ENCODE results near the gene ERCC3. TPM values are rescaled to one million over a fixed set of nuclear protein-coding genes. Genes with fewer than 3 reads are reported as not detected.
"Not testable (repeated sequence)": the region's sequence is repeated elsewhere in the genome, so short reads cannot be mapped to it uniquely, and the experiment has no call there.

ERCC3 gene
- total RNA-seq, 1 donor from 2014 or later: 58.8 TPM

DNA sequence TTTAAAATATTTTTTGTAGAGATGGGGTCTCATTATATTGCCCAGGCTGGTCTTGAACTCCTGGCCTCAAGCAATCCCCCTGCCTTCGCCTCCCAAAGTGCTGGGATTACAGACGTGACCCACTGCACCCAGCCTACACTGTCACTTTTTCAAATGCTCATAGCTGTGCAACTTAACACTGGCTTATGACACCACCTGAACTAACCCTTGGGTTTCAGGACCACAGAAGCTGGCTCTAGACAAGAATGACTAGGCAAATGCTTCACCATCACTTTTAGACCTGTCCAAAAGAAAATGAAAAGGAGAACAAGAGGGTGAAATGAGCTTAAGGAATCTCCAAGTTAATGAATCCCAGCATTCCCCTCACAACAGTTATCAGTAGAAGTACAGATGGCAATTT, 13.3 kb downstream of the ERCC3 start:
- intact Hi-C loops (cut with micrococcal nuclease): no loop called here

DNA sequence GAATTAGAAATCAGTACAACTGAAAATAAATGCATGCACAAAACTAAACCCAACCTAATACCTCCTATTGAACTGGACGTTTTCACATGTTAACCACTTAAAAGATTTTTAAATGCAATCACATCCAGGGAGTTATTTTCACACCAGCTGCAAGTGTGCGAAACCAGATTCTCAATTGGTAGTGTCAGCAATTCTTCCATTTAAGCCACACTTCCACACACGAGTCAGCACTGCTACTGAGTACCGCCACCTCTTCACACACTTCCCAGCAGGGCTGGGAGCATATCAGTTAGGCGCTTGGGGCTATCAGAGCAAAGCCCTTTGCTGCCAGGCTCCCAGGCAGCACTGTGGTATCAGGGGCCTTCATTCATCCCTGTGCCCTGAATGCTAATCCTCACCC, 14.2 kb downstream of the ERCC3 start:
- intact Hi-C loops (cut with micrococcal nuclease): no loop called here

DNA sequence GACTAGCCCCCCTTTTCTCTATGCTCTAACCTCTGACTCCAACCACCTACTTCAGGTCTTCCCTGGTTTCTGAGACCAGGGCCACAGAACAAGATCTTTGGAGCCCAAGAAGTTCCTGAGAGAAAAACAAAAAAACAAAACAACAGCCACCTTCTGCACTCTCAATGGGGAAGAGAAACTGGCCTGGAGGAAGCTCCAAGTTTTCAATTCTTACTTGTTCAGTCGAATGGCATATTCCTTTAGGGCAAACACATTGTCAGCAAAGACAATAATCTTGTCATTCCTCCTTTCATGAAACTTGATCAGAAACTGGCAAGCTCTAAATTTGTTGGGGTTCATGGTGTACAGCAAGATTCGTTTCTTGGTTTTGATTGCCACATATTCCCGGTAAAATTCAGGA, 15.0 kb downstream of the ERCC3 start:
- intact Hi-C loops (cut with micrococcal nuclease): no loop called here

DNA sequence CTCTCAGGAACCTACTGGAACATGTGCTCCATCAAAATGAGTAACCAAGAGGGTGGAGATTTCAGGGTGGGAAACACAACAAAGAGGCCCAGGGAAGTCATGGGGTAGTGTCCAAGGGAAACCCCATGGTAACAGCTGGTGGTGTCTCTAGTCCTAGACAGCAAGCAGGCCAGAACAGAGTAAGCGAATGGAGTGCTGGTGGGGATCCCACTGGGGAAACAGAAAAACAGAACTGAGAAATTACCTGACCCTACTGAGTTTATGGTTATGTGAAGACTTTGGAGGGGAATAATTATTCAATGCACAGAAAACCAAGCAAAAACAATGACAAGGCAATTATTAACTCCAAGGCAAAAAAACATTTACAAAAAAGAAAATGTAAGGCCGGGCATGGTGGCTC, 16.9 kb downstream of the ERCC3 start:
- intact Hi-C loops (cut with micrococcal nuclease): no loop called here

DNA sequence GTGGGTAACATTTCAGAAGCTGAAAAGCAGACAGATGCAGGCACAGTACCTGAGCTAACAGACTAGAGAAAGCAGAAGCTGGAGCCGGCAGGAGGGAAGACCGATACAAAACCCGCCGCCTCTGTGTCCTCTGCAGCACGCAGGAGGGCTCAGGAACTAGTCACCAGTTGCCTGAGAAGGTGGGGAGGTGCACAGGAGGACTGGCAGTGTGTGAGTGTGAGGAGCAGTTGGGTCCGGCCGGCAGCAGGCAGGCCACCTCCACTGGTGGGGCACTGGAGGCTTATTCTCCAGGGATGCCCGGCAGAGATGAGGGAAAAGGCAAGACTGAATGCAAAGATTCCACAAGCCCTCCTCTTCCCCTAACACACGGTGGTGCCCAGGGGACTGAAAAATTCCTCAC, 18.2 kb downstream of the ERCC3 start:
- intact Hi-C loops (cut with micrococcal nuclease): no loop called here

DNA sequence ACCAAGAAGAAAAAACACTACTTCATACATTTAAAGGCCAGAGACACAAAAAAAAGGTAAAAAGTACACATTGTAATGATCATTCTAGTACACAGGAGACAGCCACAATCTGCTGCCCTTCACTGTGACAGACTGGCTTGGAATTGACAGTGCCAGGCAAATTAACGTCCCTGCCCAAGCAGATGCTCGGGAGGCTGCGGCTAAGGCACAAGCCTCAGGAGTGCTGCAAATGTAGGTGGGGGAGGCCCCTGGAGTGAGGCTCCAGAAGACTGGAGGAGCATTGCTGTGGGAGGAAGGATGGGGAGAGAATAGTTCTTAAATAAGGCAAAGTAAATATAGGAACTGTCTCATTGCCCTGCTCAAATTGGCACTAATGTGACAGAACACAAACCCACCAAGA, 18.6 kb downstream of the ERCC3 start:
- intact Hi-C loops (cut with micrococcal nuclease): no loop called here

DNA sequence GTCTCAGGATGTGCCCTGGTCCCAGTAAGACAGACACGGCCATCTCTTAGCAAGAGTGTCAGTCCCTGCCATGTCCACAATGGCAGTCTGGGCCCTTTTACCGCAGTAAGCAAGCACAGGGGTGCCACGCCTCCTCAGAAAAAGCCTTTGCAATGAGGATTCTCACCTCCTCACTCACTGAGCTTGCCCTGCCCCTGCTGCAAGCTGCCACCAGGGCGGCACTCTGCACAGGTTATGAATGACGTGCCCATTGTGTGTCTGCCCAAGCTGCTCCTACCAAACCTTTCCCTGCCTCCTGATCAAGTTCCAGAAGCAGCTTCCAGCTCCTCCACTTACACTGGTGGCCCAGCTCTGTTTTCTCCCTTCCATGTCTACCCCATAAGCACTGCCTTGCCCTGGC, 23.3 kb downstream of the ERCC3 start:
- intact Hi-C loops (cut with micrococcal nuclease): no loop called here

DNA sequence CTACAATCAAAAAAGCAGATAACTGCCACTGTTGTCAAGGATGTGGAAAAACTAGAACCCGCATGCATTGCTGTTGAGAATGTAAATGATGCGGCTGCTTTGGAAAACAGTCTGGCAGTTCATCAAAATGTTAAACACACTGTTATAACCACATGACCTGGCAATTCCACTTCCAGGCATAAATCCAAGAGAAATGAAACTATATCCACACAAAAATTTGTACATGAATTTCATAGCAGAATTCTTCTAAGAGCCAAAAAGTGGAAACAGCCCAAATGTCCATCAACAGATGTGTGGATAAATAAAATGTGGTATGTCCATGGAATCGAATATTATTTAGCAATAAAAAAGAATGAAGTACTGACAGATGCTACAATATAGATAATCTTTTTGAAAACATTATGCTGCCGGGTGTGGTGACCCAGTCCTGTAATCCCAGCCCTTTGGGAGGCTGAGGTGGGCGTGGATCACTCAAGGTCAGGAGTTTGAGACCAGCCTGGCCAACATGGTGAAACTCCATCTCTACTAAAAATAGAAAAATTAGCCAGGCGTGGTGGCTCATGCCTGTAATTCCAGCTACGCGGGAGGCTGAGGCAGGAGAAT, 32.0 kb downstream of the ERCC3 start:
- intact Hi-C loops (cut with micrococcal nuclease): no loop called here

DNA sequence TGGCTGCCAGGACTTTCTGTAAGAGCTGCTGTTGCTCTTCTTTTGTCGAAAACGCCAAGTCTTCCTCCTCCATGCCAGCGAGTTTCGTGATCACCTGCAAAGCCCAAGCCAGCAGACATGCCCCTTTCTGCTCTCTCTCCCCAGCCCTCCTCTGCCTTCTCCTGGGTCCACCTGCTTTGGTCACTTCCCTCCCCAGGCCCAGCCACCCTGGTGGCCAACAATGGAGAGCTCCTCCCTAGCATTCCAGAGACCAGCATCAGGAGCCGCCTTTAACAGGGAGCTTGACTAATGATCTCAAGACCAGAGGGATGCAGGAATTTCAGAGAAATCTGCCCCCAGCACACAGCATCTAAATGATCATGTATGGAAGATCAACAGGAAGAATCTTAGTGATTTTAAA, 34.6 kb downstream of the ERCC3 start:
- intact Hi-C loops (cut with micrococcal nuclease): no loop called here

DNA sequence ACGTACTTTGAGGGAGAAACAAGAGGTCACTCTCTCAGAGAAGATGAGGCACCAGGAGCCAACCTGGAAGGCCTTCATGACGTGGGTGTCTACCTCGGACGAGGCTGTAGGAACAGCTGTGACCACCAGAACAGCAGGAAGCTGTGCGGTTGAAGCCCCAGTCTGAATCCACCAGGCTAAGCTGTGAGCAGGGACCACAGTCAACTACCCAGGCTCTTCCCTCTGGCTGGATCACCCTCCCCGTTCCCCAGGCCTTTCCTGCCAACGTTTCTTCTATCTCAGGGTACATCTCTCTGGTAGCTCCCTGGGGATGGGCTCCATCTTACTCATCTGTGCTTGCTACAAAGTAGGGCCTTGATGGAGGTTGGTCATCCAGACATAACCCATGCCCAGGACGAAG, 37.1 kb downstream of the ERCC3 start:
- intact Hi-C loops (cut with micrococcal nuclease): no loop called here

DNA sequence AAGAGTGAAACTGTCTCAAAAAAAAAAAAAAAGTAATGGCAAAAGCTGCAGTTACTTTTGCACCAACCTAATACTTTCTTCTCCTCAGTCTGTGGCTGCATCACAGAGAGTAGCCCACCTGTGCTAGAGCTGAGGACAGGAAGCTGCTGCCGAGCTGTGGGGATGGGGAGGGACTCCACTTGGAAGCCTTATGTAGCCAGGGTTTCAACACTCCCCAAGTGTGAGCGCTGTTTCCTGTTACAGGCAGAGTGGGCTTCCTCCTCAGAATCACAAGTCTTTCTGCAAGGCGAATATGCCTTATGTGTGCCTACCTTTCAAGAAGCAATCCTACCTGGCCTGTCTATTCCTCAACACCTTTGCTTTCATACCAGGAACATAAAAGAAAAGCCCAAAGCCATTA, 37.6 kb downstream of the ERCC3 start:
- intact Hi-C loops (cut with micrococcal nuclease): no loop called here

DNA sequence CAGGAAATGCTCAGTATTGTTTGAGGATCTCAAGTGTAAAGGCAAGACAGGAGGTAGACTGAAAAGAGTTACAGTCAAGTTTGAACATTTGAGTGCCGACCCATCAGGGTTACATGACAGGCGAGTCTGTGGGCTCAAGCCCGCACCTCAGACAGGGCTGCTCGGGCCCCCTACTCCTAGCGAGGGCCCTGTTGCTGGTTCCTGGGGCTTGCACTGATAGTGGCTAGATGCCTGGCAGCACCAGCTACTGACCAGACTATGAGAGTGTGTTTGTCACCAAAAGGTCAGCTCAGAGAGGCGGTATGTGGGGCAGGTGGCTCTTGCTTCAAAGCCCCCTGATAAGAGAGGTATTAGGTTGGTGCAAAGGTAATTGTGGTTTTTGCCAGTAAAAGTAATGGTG, 38.2 kb downstream of the ERCC3 start:
- intact Hi-C loops (cut with micrococcal nuclease): no loop called here

DNA sequence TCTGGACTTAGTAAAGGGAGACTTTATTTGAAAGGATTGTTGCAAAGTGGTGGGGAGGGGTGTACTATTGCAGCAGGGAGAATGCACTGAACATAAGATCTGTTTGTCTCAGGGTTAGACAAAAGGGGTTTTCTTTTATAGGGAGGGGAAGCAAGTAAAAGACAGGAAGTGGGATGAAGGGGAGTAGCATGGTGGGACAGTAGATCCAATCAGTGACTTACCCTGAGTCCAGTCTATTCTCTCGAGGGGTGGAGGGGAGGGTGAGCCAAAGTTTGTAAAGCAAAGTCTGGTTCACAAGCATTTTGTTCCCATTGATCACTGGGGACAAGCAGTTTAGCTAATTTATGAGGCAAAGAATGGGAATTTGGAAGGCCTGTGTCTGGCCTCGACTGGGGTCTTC, 38.8 kb downstream of the ERCC3 start:
- intact Hi-C loops (cut with micrococcal nuclease): no loop called here

DNA sequence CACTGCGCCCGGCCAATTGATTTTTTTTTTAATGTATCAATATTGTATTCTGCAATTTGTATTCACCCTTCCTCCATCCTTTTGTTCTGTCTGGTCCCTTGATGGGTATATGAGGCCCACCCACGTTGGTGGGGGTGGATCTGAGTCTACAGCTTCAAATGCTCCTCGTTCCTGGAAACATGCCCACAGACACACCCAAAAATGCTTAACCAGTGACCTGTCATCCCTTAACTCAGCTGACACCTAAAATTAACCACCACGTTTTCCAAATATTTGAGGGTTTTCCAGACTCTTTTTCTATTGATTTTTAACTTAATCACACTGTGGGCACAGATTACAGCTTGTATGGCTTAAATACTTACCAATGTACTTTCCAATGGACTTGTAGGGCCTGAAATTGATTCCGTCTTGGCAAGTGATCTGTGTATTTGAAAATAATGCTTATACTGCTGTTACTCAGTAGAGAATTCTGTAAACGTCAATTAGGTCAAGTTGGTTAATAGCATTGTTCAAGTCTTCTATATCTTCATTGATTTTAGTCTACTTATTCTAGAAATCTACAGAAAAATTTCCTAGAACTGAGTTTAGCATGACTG, 39.5 kb downstream of the ERCC3 start:
- intact Hi-C loops (cut with micrococcal nuclease): no loop called here

DNA sequence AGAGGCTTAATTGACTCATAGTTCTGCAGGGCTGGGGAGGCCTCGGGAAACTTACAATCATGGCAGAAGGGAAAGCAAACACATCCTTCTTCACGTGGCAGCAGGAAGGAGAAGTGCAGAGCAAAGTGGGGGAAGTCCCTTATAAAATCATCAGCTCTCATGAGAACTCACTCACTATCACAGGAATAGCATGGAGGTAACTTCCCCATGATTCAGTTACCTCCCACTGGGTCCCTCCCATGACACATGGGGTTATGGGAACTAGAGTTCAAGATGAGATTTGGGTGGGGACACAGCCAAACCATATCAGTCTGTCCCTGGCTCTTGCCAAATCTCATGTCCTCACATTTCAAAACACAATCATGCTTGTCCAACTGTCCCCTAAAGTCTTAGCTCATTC, 52.8 kb downstream of the ERCC3 start:
- intact Hi-C loops (cut with micrococcal nuclease): not testable (repeated sequence)

DNA sequence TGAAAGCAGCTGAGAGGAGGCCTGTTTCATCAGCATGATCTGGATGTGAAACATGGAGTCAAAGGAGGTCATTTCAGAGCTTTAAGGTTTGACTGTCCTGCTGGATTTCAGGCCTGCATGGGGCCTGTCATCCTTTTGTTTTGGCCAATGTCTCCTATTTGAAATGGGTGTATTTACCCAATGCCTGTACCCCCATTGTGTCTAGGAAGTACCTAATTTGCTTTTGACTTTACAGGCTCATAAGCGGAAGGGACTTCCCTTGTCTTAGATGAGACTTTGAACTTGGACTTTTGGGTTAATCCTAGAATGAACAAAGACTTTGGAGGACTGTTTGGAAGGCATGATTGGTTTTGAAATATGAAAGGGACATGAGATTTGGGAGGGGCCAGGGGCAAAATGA, 54.5 kb downstream of the ERCC3 start:
- intact Hi-C loops (cut with micrococcal nuclease): no loop called here

DNA sequence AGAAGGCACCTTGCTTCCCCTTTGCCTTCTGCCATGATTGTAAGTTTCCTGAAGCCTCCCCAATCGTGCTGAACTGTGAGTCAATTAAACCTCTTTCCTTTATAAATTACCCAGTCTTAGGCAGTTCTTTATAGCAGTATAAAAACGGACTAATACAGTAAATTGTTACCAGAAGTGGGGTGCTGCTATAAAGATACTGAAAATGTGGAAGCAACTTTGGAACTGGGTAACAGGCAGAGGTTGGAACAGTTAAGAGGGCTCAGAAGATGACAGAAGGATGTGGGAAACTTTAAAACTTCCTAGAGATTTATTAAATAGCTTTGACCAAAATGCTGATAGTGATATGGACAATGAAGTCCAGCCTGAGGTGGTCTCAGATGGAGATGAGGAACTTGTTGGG, 56.2 kb downstream of the ERCC3 start:
- intact Hi-C loops (cut with micrococcal nuclease): not testable (repeated sequence)

DNA sequence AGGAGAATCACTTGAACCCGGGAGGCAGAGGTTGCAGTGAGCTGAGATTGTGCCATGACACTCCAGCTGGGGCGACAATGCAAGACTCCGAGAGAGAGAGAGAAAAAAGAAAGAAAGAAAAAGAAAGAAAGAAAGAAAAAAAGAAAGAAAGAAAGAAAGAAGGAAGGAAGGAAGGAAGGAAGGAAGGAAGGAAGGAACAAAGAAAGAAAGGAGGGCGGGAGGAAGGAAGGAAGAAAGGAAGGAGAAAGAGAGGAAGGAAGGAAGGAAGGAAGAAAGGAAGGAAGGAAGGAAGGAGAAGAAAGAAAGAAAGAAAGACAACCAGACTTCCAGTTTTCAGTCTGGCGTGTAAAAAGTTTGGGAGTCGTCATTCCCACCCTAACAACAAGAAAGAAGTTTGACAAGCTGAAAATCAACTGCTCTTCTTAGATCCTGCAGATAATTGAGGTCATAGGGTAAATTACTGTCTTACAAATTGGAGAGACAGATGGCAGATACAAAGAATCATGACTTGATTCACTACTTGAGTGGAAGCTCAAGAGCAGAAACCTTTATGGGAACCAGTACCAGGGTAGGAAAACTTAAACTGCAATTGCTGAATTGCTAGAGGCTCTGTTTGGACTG, 58.8 kb downstream of the ERCC3 start:
- intact Hi-C loops (cut with micrococcal nuclease): no loop called here

DNA sequence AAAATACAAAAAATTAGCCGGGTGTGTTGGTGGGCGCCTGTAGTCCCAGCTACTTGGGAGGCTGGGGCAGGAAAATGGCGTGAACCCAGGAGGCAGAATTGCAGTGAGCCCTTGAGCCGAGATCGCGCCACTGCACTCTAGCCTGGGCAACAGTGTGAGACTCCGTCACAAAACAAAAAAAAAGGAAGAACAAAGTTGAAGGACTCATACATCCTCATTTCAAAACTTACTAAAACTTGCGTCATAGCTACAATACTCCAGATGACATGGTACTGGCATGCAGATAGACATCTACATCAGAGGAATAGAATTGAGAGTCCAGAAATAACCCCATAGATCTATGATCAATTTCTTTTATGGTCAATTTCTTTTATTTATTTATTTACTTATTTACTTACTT, 60.2 kb downstream of the ERCC3 start:
- intact Hi-C loops (cut with micrococcal nuclease): no loop called here

DNA sequence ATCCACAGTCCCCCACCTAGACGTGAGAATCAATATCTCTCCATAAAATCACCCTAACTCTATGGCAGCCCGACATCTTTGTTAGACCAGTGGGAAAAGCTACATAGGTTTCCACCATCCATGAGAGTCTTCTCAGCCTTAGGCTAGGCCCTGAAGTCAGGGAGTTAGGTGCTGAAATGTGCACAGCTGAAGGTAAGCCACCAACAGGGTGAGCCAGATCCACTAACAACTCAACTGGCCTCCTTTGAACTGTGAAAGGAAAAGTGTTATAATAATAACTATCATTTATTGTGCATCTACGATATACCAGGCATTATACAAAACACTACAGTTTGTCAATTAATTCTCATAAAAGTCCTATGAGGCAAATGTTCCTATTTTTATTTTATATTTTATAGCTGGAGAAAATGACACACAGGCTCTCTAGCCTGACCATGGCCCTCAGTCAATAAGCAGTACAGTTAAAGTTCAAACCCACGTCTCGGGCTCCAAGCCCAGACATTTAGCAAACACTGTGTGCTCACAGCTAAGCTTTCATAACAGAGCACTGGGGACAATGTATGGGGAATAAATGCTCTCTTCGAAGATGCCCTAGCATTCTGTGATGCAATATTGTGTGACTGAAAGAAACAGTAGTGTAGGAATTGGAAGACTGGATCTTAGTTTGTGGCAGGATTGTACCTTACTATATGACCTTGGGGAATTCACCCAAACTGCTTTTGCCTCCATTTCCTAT, 62.6 kb downstream of the ERCC3 start:
- intact Hi-C loops (cut with micrococcal nuclease): no loop called here

DNA sequence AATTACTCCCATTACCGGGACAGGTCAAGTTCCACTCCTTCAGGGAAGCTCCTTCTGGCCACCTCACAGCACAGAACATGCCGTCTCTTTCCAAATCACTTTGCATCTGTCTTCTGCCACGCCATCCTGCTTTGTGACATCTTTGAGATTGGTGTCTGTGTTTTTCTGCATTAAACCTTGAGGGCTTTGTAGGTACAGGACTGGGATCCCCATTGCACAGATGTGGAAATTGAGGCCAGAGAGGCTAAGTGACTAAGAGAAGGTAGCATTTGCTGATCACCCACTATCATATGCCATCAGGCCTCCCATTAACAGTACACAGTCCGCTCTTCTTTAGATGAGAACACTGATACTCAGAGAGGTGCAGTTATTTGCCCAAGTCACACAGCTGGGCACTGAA, 64.4 kb downstream of the ERCC3 start:
- intact Hi-C loops (cut with micrococcal nuclease): no loop called here

DNA sequence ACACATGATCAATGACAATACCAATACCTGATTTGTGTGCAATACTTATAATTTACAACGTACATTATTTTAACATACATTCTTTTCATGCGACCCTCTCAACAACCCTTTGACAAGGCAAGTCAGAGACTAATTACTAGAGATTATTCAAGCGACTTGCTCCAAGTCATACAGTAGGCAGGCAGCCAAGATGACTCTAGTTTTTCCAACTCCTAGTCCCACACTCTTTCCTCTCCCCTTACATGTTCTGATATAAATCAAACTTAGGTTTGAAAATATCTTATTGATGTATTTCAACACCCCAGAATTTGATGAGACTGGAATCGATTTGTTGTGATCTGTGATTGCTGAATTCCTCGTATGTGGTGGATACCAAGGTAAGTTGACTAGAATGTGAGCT, 65.8 kb downstream of the ERCC3 start:
- intact Hi-C loops (cut with micrococcal nuclease): no loop called here

DNA sequence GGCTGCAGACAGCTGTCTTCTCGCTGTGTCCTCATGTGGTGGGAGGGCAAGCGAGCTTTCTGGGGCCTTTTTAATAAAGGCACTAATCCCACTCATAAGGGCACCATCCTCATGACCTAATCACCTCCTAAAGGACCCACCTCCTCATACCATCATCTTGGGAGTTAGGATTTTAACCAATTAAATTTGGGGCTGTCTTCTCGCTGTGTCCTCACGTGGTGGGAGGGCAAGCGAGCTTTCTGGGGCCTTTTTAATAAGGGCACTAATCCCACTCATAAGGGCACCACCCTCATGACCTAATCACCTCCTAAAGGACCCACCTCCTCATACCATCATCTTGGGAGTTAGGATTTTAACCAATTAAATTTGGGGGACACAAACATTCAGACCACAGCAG, 66.7 kb downstream of the ERCC3 start:
- intact Hi-C loops (cut with micrococcal nuclease): not testable (repeated sequence)

All from T-helper 1 cell treated with Interleukin-12 subunit alpha and Interleukin-12 subunit beta and Interleukin-4 antibody, amounts not matched to agents 30 ng/mL and 1 ng/mL, for 36 hours (primary cell).